GM12878 (cell line): ENCODE results near the gene DNMT3A. TPM values are rescaled to one million over a fixed set of nuclear protein-coding genes. Genes with fewer than 3 reads are reported as not detected.

Experiments
- IRF4 ChIP-seq: IDR thresholded peaks from 2 replicates; pipeline ENCODE4 v1.6.1; 2011; ENCODE audit warnings: low read depth, low read length
- RAD51 ChIP-seq: fragments of 450-650 bp; IDR thresholded peaks from 2 replicates; pipeline ENCODE4 v1.6.1; 2016; ENCODE audit warnings: moderate library complexity, mild to moderate bottlenecking, inconsistent platforms
- RUNX3 ChIP-seq: IDR thresholded peaks from 2 replicates; pipeline ENCODE4 v1.6.1; 2012; ENCODE audit warnings: low read length, inconsistent platforms
- STAT1 ChIP-seq: fragments of 450-650 bp; conservative IDR thresholded peaks from 2 replicates; pipeline ENCODE4 v1.6.1; 2014; ENCODE audit warnings: antibody characterized with exemption, mild to moderate bottlenecking
- ZBED1 ChIP-seq: IDR thresholded peaks from 2 replicates; pipeline ENCODE4 v1.6.1; 2016; ENCODE audit warnings: borderline replicate concordance
- ZNF687 ChIP-seq: fragments of 450-650 bp; IDR thresholded peaks from 2 replicates; pipeline ENCODE4 v1.6.1; 2017; ENCODE audit warnings: mild to moderate bottlenecking, moderate library complexity
- polyA plus RNA-seq, 11 experiments: library from polyadenylated mRNA; depleted of rRNA in 4 of 11; unstranded in 6 of 11; stranded (reverse) in 5 of 11; fragments of >200 nt; fragmentation: Nextera tagmentation in 4 of 11; fragmentation: Illumina TruSeq in 1 of 11; extraction: Ambion mirVana in 4 of 11; extraction: Trizol in 1 of 11; gene quantifications; 1 replicate in 1 of 11; 2 replicates in 10 of 11; pipeline versions ENCODE4 v1.2.1 to v1.2.3, GENCODE V29; 2011 to 2016; ENCODE audit warnings: inconsistent platforms in 2 of 11, missing spikeins in 2 of 11, low read depth in 1 of 11
- total RNA-seq, 4 experiments: library from RNA; depleted of rRNA in 3 of 4; stranded (reverse); fragments of >200 nt in 3 of 4; fragmentation: Illumina TruSeq in 1 of 4; extraction: Trizol in 1 of 4; gene quantifications; 2 replicates each; pipeline versions ENCODE4 v1.2.1 to v1.2.3, GENCODE V29; 2013 to 2021
- TF ChIP-seq, protein P1 (sequence below): fragments of 450-650 bp; IDR thresholded peaks from 2 replicates; pipeline ENCODE4 v1.6.1; 2017; ENCODE audit warnings: mild to moderate bottlenecking

DNMT3A gene
- total and polyA plus RNA-seq, 10 of the 15 experiments (the other 5 are each of a cell fraction or from before 2014, with no cell fraction given) = 7.4 to 51.6 (median 17.4) TPM

DNA sequence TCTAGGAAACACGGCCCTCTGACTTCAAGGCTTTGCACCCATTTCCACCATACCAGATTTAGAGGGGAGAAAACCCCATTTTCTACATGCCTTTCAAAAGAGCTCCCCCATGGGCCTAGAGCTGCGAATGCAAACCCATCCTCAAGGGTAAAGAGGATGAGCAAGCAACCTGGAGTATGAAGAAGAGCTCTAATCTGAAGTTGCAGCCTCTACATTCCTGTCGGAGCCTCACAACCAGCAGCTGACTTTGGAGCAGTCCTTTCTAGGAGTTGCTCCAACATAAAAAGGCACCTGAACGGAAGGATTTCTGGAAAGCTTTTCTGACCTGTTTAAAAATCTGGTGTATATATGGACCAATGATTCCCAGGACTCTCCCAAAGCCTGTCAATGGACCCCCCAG, 91.9 kb downstream of the DNMT3A start (continued):
- TF ChIP-seq ZNF687 = no peak
- no peak for TF ChIP-seq RUNX3
- no peak for TF ChIP-seq STAT1
- no peak for TF ChIP-seq RAD51
- TF ChIP-seq, protein P1, sequence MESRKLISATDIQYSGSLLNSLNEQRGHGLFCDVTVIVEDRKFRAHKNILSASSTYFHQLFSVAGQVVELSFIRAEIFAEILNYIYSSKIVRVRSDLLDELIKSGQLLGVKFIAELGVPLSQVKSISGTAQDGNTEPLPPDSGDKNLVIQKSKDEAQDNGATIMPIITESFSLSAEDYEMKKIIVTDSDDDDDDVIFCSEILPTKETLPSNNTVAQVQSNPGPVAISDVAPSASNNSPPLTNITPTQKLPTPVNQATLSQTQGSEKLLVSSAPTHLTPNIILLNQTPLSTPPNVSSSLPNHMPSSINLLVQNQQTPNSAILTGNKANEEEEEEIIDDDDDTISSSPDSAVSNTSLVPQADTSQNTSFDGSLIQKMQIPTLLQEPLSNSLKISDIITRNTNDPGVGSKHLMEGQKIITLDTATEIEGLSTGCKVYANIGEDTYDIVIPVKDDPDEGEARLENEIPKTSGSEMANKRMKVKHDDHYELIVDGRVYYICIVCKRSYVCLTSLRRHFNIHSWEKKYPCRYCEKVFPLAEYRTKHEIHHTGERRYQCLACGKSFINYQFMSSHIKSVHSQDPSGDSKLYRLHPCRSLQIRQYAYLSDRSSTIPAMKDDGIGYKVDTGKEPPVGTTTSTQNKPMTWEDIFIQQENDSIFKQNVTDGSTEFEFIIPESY = no peak
- no peak for TF ChIP-seq IRF4
- no peak for TF ChIP-seq ZBED1
- TF ChIP-seq, all 136 proteins: peak for 0
